GM19397 (cell line): ENCODE results near the gene GALNT16.
"Not testable (repeated sequence)": the region's sequence is repeated elsewhere in the genome, so short reads cannot be mapped to it uniquely, and the experiment has no call there.

ENCODE experiments used
- ATAC-seq: cut with Tn5 transposase; IDR thresholded peaks from one replicate; pipeline ENCODE4 v1.9.1; 2021; ENCODE audit warnings: mild to moderate bottlenecking, moderate library complexity; ENCODE audit not compliant: unreplicated experiment

The GALNT16 gene

DNA sequence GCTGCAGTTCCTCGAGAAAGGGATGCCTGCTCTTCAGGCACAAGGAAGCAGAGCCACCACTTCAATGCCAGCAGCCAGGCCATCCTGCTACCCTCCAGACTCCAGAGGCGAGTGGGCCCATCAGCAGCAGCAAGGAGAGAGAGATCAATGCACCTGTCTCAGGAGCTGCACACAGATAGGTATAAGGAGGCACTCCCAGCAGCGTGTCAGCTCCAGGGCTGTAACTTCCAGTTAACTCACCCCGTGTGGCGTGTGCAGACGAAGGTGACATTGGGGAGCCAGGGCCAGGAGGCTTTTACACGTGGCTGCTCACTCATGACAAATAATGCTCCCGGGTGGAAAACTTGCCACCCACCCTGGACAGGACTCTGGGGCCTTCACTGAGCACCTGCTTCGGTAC, 24.2 kb downstream of the GALNT16 start:
- ATAC-seq: no peak

- no peak for ATAC-seq
Measured at GRCh38 chr14:69285661-69286255, 25.8 kb downstream of the GALNT16 start.

- ATAC-seq: no peak
Measured at GRCh38 chr14:69287098-69288010, 27.4 kb downstream of the GALNT16 start.

- ATAC-seq: no peak
Measured at GRCh38 chr14:69288011-69288771, 28.2 kb downstream of the GALNT16 start.

GRCh38 chr14:69288956-69289705, 29.2 kb downstream of the GALNT16 start:
- no peak for ATAC-seq

GRCh38 chr14:69289811-69290520, 30.0 kb downstream of the GALNT16 start:
- no peak for ATAC-seq

- ATAC-seq: not testable (repeated sequence)
Measured at GRCh38 chr14:69290881-69291280, 30.9 kb downstream of the GALNT16 start.

GRCh38 chr14:69291396-69291795, 31.4 kb downstream of the GALNT16 start:
- no peak for ATAC-seq

GRCh38 chr14:69291891-69292561, 32.1 kb downstream of the GALNT16 start:
- no peak for ATAC-seq

- ATAC-seq: no peak
Measured at GRCh38 chr14:69298131-69299071, 38.4 kb downstream of the GALNT16 start.

DNA sequence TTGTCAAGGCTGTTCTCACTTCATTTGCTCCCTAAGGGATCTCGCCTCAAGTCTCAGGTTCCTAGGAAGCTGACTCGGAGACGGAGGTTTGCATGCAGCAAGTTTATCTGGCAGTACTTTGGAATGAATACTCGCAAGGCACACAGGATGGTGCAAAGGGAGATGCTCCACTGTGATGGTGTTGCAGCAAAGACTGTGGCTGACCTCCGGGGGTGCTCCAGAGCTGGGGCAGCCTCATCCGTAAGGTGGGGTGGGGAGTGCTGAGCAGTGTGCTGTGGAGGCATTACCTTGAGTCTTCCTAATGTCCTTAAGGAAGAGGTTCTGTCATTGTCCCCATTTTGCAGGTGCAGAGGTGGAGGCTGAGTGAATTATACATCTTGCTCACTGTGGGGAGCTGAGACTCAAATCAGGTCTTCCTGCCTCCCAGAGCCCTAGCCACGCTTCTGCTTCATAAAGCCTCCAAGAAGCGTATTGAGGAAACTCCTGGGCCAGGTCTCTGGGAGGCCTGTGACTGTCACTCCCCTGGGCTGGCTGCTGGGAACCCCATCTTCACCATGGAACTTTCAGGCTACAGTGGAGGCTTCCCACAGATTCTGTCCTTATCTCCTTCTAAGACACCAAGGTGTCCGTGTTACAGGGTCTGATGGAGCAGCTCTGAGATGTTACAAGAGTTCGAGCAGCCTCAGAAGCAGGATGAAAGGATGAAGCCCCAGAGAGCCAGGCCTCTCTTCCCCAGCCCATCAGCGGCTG, 39.5 kb downstream of the GALNT16 start:
- ATAC-seq: no peak

GRCh38 chr14:69300601-69301221, 40.8 kb downstream of the GALNT16 start:
- no peak for ATAC-seq

DNA sequence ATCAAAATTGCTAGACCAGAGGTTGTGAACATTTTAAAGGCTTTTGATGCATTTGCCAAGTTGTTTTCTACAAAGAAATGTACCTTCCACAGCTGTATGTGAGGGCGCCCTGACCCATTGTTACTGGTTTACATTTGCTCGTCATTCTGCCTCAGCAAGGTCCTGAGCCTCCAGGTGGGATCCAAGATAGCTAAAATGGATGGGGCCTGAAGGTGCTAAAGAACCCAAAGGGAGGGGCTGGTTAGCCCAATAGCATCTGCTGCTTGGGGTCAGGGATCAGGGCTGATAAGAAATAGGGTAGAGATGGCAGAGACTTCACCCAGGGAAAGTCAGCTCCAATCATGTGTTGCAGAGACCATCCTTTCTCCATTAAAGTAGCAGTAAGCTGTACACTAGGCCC, 43.1 kb downstream of the GALNT16 start:
- ATAC-seq: no peak

DNA sequence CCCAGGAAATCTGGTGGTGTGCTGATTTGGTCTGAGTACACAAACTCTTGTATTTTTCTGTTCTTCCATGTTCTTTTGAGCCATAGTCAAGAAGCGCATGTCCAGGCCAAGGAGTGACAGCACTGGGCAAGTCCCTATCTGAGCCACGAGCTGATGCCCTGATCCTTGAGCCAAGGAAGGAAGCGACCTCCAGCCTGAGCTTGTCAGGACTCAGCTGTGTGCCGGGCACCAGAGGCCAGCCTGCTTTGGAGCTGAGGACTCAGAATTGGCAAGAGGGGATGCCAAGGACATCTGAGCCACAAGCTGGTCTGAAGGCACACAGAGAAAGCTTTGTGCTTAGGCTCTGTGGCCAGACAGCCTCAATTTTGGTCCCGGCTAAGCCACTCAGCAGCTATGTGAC, 52.6 kb downstream of the GALNT16 start:
- ATAC-seq: no peak

- ATAC-seq: no peak
Measured at GRCh38 chr14:69313176-69313575, 53.2 kb downstream of the GALNT16 start.

GRCh38 chr14:69314327-69314726, 54.4 kb downstream of the GALNT16 start:
- ATAC-seq: no peak

- ATAC-seq: no peak
Measured at GRCh38 chr14:69315301-69315700, 55.3 kb downstream of the GALNT16 start.
